ENCODE measurements around the gene KATNAL2.

GRCh38 chr18:47087676-47088075 is 170.3 kb downstream of the KATNAL2 start:
- TF ChIP-seq YY1 (IDR thresholded peaks at IDR 0.05; ENCODE audit: insufficient read depth, insufficient read length) (no peak), ZNF274 (IDR thresholded peaks at IDR 0.05; ENCODE audit: low read depth, low read length) (no peak)
